Amniotic stem cell (primary cell): ENCODE measurements around the gene TBCK.
"Not testable (repeated sequence)": the region's sequence is repeated elsewhere in the genome, so short reads cannot be mapped to it uniquely, and the experiment has no call there.

Experiments
- DNase-seq: peaks from one replicate; lab custom pipeline; 2025; lab: John Stamatoyannopoulos, UW

TBCK gene

GRCh38 chr4:106213291-106213690 lies 102.7 kb downstream of the TBCK start:
- DNase-seq = not testable (repeated sequence)

GRCh38 chr4:106210021-106210420 lies 106.0 kb downstream of the TBCK start:
- DNase-seq = no peak

GRCh38 chr4:106208481-106209460 lies 107.2 kb downstream of the TBCK start:
- DNase-seq = no peak

GRCh38 chr4:106201373-106201772 lies 114.6 kb downstream of the TBCK start:
- peak; percentile 3 for DNase-seq

GRCh38 chr4:106195435-106195950 lies 120.5 kb downstream of the TBCK start:
- no peak for DNase-seq

GRCh38 chr4:106194801-106195200 lies 121.2 kb downstream of the TBCK start:
- no peak for DNase-seq

- DNase-seq = no peak
These were observed 123.9 kb downstream of the TBCK start for GRCh38 chr4:106192131-106192530.

- DNase-seq = no peak
These were observed 129.8 kb downstream of the TBCK start for GRCh38 chr4:106186201-106186600.

GRCh38 chr4:106183551-106183950 lies 132.5 kb downstream of the TBCK start:
- DNase-seq = no peak

- DNase-seq = no peak
These were observed 143.1 kb downstream of the TBCK start for GRCh38 chr4:106172861-106173260.

- no peak for DNase-seq
These were observed 150.5 kb downstream of the TBCK start for GRCh38 chr4:106165351-106166010.

- no peak for DNase-seq
These were observed 153.7 kb downstream of the TBCK start for GRCh38 chr4:106162278-106162677.

GRCh38 chr4:106160560-106160959 lies 155.4 kb downstream of the TBCK start:
- DNase-seq = no peak

GRCh38 chr4:106149911-106150310 lies 166.1 kb downstream of the TBCK start:
- no peak for DNase-seq

- DNase-seq = no peak
These were observed 167.0 kb downstream of the TBCK start for GRCh38 chr4:106149026-106149425.

GRCh38 chr4:106142616-106143127 lies 173.3 kb downstream of the TBCK start:
- DNase-seq = no peak

- no peak for DNase-seq
These were observed 175.4 kb downstream of the TBCK start for GRCh38 chr4:106140601-106141000.

GRCh38 chr4:106136777-106137331 lies 179.2 kb downstream of the TBCK start:
- no peak for DNase-seq

GRCh38 chr4:106132045-106132444 lies 184.0 kb downstream of the TBCK start:
- no peak for DNase-seq

GRCh38 chr4:106126062-106126461 lies 189.9 kb downstream of the TBCK start:
- no peak for DNase-seq

- DNase-seq = not testable (repeated sequence)
These were observed 196.0 kb downstream of the TBCK start for GRCh38 chr4:106119949-106120555.

GRCh38 chr4:106116025-106116424 lies 200.0 kb downstream of the TBCK start:
- no peak for DNase-seq
